Transverse colon (tissue), 4 donors: ENCODE data around the gene OR10R2. TPM values are rescaled to one million over a fixed set of nuclear protein-coding genes. Genes with fewer than 3 reads are reported as not detected.

Experiments used
- DNase-seq: peaks from one replicate; pipeline ENCODE4 v3.0.0-alpha.2; 2019
- H3K27ac ChIP-seq, 4 donors: fragments of 200-600 bp; sonication (generic); 2 replicates each; pipeline ENCODE4 v1.5.1; 2016 to 2018; ENCODE audit warnings: inconsistent platforms in 4 of 4
- H3K27me3 ChIP-seq: fragments of 200-600 bp; sonication (generic); 2 replicates; pipeline ENCODE4 v1.5.1; 2017; ENCODE audit warnings: inconsistent platforms
- H3K36me3 ChIP-seq, 4 donors: fragments of 200-600 bp; sonication (generic); 2 replicates each; pipeline ENCODE4 v1.5.1; 2017 to 2019; ENCODE audit warnings: inconsistent platforms in 4 of 4
- H3K4me1 ChIP-seq, 4 donors: fragments of 200-600 bp; sonication (generic); 2 replicates each; pipeline ENCODE4 v1.5.1; 2017 to 2020; ENCODE audit warnings: inconsistent platforms in 4 of 4
- H3K4me3 ChIP-seq, 4 donors: fragments of 200-600 bp; sonication (generic); 1 replicate in 1 of 4; 2 replicates in 3 of 4; pipeline versions ENCODE4 v1.5.1 to v1.6.1; 2017 to 2019; ENCODE audit warnings: inconsistent platforms in 4 of 4
- H3K9me3 ChIP-seq, 2 donors: fragments of 200-600 bp; sonication (generic); 2 replicates each; pipeline ENCODE4 v1.5.1; 2017 to 2019; ENCODE audit warnings: inconsistent platforms in 2 of 2
- EP300 ChIP-seq: sonication (generic); formaldehyde crosslinking; IDR thresholded peaks from one replicate; pipeline ENCODE4 v1.6.1; 2017; ENCODE audit warnings: antibody characterized with exemption, low read depth
- POLR2A ChIP-seq: fragments of 450-650 bp; IDR thresholded peaks from one replicate; pipeline ENCODE4 v1.6.1; 2016; ENCODE audit warnings: antibody characterized with exemption, mild to moderate bottlenecking, moderate library complexity
- POLR2AphosphoS5 ChIP-seq, 3 donors: sonication (generic); formaldehyde crosslinking; IDR thresholded peaks; one replicate each; pipeline ENCODE4 v1.6.1; 2016; ENCODE audit warnings: antibody characterized with exemption in 3 of 3
- WGBS, 2 donors: methylation state at CpG; one replicate each; pipeline ENCODE4 v1.1.5; 2018; ENCODE audit warnings: low coverage in 1 of 2; 5-methylcytosine and 5-hydroxymethylcytosine counted together
- in situ Hi-C, 4 donors: fragments of 200-750 bp; cut with MboI; loops; one replicate each; pipeline versions ENCODE4 v1.15.0 to v1.15.1; 2017; ENCODE audit warnings: low sequenced_read_pairs in 3 of 4, low pct_ligation_motif_present in 1 of 4, low pct_unique_long_range_greater_than_20kb in 1 of 4
- intact Hi-C: fragments of 100-400 bp; cut with DNase I; formaldehyde crosslinking; loops from one replicate; pipeline ENCODE4 v1.15.1; 2023; ENCODE audit warnings: low total_unique reads
- total RNA-seq, 4 donors: library from RNA; depleted of rRNA; stranded (reverse); fragments of >200 nt; gene quantifications; one replicate each; pipeline ENCODE4 v1.1.0, GENCODE V29; 2016
- TF ChIP-seq, protein P1 (sequence below), 5 experiments: fragments of 200-600 bp in 3 of 5; fragments of 450-650 bp in 2 of 5; sonication (generic) in 3 of 5; IDR thresholded peaks; 1 replicate in 2 of 5; 2 replicates in 3 of 5; pipeline ENCODE4 v1.5.1; 2016 to 2017; ENCODE audit warnings: antibody characterized with exemption in 5 of 5, inconsistent platforms in 3 of 5, mild to moderate bottlenecking in 2 of 5, moderate library complexity in 1 of 5

The OR10R2 gene
- total RNA-seq, 4 donors from 2014 or later: not detected

DNA sequence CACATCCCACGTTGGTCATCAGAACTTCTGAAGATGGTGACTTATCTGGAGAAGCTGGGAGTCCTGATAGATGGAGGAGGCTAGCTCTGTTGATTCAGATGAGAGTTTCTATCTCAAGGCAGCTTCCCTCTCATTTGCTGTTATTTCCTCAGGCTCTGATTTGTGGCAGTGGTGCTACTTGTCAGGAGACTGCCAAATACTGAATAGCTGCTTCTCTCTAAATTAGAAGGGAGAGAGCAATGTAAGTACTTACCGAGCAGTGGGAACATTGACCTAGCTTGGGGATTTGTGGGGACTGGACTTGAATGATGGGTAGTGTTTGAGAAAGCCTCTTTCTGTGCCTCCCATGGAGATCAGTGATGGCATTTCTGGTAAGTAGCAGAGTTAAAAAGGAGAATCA is 10.5 kb upstream of the OR10R2 start, which contains the start of gene OR10K1:
TSS of gene OR10K1 (plus strand) at position 301 of the 400 bp plus-strand sequence. CDS start 3,728 bp downstream, outside the sequence.
- Histone ChIP-seq H3K27me3 (no peaks in the 10 kb centered on the region), H3K4me1 (no peaks in the 10 kb centered on the region), H3K36me3 (no peaks in the 10 kb centered on the region), H3K27ac (no peak within 1 kb of the TSS), H3K4me3 (no peak within 1 kb of the TSS), H3K9me3 (no peaks in the 10 kb centered on the region)
- WGBS, 2 donors: 57% methylated on average over 2 of the region's 2 CpGs; no CpG with 5 or more reads in 1 of the 2 donors
- intact Hi-C loops (no loop called here), in situ Hi-C loops (no loop called here)
- TF ChIP-seq, protein P1, sequence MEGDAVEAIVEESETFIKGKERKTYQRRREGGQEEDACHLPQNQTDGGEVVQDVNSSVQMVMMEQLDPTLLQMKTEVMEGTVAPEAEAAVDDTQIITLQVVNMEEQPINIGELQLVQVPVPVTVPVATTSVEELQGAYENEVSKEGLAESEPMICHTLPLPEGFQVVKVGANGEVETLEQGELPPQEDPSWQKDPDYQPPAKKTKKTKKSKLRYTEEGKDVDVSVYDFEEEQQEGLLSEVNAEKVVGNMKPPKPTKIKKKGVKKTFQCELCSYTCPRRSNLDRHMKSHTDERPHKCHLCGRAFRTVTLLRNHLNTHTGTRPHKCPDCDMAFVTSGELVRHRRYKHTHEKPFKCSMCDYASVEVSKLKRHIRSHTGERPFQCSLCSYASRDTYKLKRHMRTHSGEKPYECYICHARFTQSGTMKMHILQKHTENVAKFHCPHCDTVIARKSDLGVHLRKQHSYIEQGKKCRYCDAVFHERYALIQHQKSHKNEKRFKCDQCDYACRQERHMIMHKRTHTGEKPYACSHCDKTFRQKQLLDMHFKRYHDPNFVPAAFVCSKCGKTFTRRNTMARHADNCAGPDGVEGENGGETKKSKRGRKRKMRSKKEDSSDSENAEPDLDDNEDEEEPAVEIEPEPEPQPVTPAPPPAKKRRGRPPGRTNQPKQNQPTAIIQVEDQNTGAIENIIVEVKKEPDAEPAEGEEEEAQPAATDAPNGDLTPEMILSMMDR (IDR thresholded peaks at IDR 0.05): no peak
- TF ChIP-seq EP300 (no peak), POLR2AphosphoS5 (IDR thresholded peaks at IDR 0.05) (no peak), POLR2A (no peak)
- no peak for DNase-seq

- Histone ChIP-seq H3K4me3 (no peak overlapping the region), H3K27me3 (peaks cover 2% of the 10 kb centered on the region), H3K27ac (no peak overlapping the region), H3K9me3 (no peaks in the 10 kb centered on the region), H3K36me3 (no peaks in the 10 kb centered on the region), H3K4me1 (no peaks in the 10 kb centered on the region)
- DNase-seq: no peak
- intact Hi-C loops (no loop called here), in situ Hi-C loops (no loop called here)
- TF ChIP-seq EP300 (no peak), POLR2A (no peak), POLR2AphosphoS5 (IDR thresholded peaks at IDR 0.05) (no peak)
- TF ChIP-seq, protein P1 (IDR thresholded peaks at IDR 0.05): no peak
- WGBS, 2 donors: 47 to 51% methylated on average over 2 of the region's 2 CpGs
Measured at GRCh38 chr1:158485455-158485854, 13.4 kb downstream of the OR10R2 start.

- no peaks in the 10 kb centered on the region for H3K4me1 ChIP-seq
- DNase-seq: no peak
- H3K36me3 ChIP-seq: no peaks in the 10 kb centered on the region
- H3K27ac ChIP-seq: no peak overlapping the region
- 79% methylated on average over 3 of the region's 3 CpGs for WGBS, 2 donors
- no peak for TF ChIP-seq POLR2A
- TF ChIP-seq, protein P1 (IDR thresholded peaks at IDR 0.05): no peak
- no peaks in the 10 kb centered on the region for H3K9me3 ChIP-seq
- intact Hi-C loops (no loop called here), in situ Hi-C loops (no loop called here)
- no peaks in the 10 kb centered on the region for H3K27me3 ChIP-seq
- no peak overlapping the region for H3K4me3 ChIP-seq
Measured at GRCh38 chr1:158491316-158491715, 19.3 kb downstream of the OR10R2 start.

GRCh38 chr1:158493054-158493453 is 21.0 kb downstream of the OR10R2 start:
- Histone ChIP-seq H3K27me3 (no peaks in the 10 kb centered on the region), H3K27ac (no peak overlapping the region), H3K9me3 (no peaks in the 10 kb centered on the region), H3K36me3 (no peaks in the 10 kb centered on the region), H3K4me3 (no peak overlapping the region), H3K4me1 (no peaks in the 10 kb centered on the region)
- intact Hi-C loops (no loop called here), in situ Hi-C loops (no loop called here)
- TF ChIP-seq POLR2AphosphoS5 (IDR thresholded peaks at IDR 0.05) (no peak), POLR2A (no peak), EP300 (no peak)
- TF ChIP-seq, protein P1 (IDR thresholded peaks at IDR 0.05): no peak
- DNase-seq: no peak
- WGBS, 2 donors: 54 to 77% methylated on average over 2 to 3 of the region's 3 CpGs
